Immature natural killer cell (primary cell): ENCODE measurements around the gene HLA-DOA. TPM values are rescaled to one million over a fixed set of nuclear protein-coding genes. Genes with fewer than 3 reads are reported as not detected.
A peak's percentile ranks its signal among the peaks of the same experiment; 100 is the strongest.

Source experiments
- DNase-seq, 3 donors: peaks; one replicate each; pipeline ENCODE4 v3.0.0; 2022; ENCODE audit warnings: mixed read lengths in 1 of 3
- H3K27ac Mint-ChIP-seq, 6 donors: one replicate each; pipeline ENCODE4 v1.8.0; 2020; ENCODE audit warnings: mixed read lengths in 6 of 6, mild to moderate bottlenecking in 5 of 6, inconsistent platforms in 4 of 6, moderate library complexity in 3 of 6
- H3K27me3 Mint-ChIP-seq, 3 donors: one replicate each; pipeline ENCODE4 v1.8.0; 2020 to 2021; ENCODE audit warnings: low read depth in 3 of 3, mild to moderate bottlenecking in 3 of 3, mixed read lengths in 3 of 3, moderate library complexity in 3 of 3, inconsistent platforms in 1 of 3
- H3K36me3 Mint-ChIP-seq, 3 donors: one replicate each; pipeline ENCODE4 v1.8.0; 2020; ENCODE audit warnings: mixed read lengths in 3 of 3, inconsistent platforms in 2 of 3, mild to moderate bottlenecking in 2 of 3
- H3K4me1 Mint-ChIP-seq, 2 donors: one replicate each; pipeline ENCODE4 v1.8.0; 2020; ENCODE audit warnings: inconsistent platforms in 2 of 2, mild to moderate bottlenecking in 2 of 2, mixed read lengths in 2 of 2, moderate library complexity in 1 of 2
- H3K4me3 Mint-ChIP-seq, 5 donors: one replicate each; pipeline ENCODE4 v1.8.0; 2020; ENCODE audit warnings: mild to moderate bottlenecking in 5 of 5, mixed read lengths in 5 of 5, inconsistent platforms in 3 of 5, moderate library complexity in 3 of 5
- H3K9me3 Mint-ChIP-seq, 6 donors: one replicate each; pipeline ENCODE4 v1.8.0; 2020; ENCODE audit warnings: mild to moderate bottlenecking in 6 of 6, mixed read lengths in 6 of 6, inconsistent platforms in 4 of 6, moderate library complexity in 3 of 6
- polyA plus RNA-seq, 3 donors: library from polyadenylated mRNA; unstranded; fragments of 300-500 nt; fragmentation: Illumina TruSeq; gene quantifications; one replicate each; pipeline ENCODE4 v1.2.3, GENCODE V29; 2021

Gene HLA-DOA
- polyA plus RNA-seq, 3 donors from 2014 or later, result 0.37 to 5.2 (median 2.8) TPM

- H3K9me3 Mint-ChIP-seq, result peaks cover 0 to 2% (median 0%) of the 10 kb centered on the region in 6 donors
- peaks cover 58 to 65% of the 10 kb centered on the region in 2 donors for H3K4me1 Mint-ChIP-seq
- peak overlapping the region; percentile 92 to 99 (median 95) for H3K4me3 Mint-ChIP-seq
- peak overlapping the region; percentile 98 to 100 (median 100) for H3K27ac Mint-ChIP-seq
- peak; percentile 99 to 100 (median 100) for DNase-seq
- H3K36me3 Mint-ChIP-seq, result peaks cover 36 to 49% (median 44%) of the 10 kb centered on the region in 3 donors
- peaks cover 48 to 64% (median 64%) of the 10 kb centered on the region in 3 donors for H3K27me3 Mint-ChIP-seq
These were observed 37.6 kb downstream of the HLA-DOA start for GRCh38 chr6:32971581-32972352.

DNA sequence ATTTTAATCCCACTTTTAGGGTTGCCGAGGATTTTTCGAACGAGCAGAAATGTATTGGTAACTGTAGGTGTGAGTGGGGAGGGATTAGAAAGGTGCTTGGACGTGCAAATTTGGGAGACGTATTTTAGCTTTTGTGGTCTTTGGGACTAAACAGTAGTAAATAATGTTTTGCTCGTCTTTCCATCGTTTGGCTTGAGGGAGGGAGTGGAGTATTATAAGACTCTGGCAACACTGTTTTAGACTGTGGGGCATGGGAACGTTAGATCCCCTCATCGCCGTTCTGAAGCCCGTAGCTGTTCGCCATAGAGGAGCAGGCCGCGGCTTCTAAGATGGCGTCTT lies 38.2 kb downstream of the HLA-DOA start:
- Mint-ChIP-seq H3K4me1 (peaks cover 58 to 64% of the 10 kb centered on the region in 2 donors), H3K27me3 (peaks cover 48 to 64% (median 63%) of the 10 kb centered on the region in 3 donors), H3K4me3 (peak overlapping the region; percentile 92 to 99 (median 95)), H3K9me3 (peaks cover 0 to 2% (median 0%) of the 10 kb centered on the region in 6 donors), H3K27ac (peak overlapping the region; percentile 98 to 100 (median 100)), H3K36me3 (peaks cover 30 to 43% (median 40%) of the 10 kb centered on the region in 3 donors)
- no peak for DNase-seq

GRCh38 chr6:32970413-32971241 lies 38.8 kb downstream of the HLA-DOA start:
- H3K4me3 Mint-ChIP-seq, result peak overlapping the region; percentile 92 to 99 (median 95)
- peaks cover 24 to 37% (median 34%) of the 10 kb centered on the region in 3 donors for H3K36me3 Mint-ChIP-seq
- H3K4me1 Mint-ChIP-seq, result peaks cover 58 to 64% of the 10 kb centered on the region in 2 donors
- peaks cover 0 to 2% (median 0%) of the 10 kb centered on the region in 6 donors for H3K9me3 Mint-ChIP-seq
- DNase-seq, result peak; percentile 69 to 73 (median 69)
- H3K27ac Mint-ChIP-seq, result peak overlapping the region; percentile 98 to 100 (median 100)
- H3K27me3 Mint-ChIP-seq, result peaks cover 47 to 64% (median 62%) of the 10 kb centered on the region in 3 donors

DNA sequence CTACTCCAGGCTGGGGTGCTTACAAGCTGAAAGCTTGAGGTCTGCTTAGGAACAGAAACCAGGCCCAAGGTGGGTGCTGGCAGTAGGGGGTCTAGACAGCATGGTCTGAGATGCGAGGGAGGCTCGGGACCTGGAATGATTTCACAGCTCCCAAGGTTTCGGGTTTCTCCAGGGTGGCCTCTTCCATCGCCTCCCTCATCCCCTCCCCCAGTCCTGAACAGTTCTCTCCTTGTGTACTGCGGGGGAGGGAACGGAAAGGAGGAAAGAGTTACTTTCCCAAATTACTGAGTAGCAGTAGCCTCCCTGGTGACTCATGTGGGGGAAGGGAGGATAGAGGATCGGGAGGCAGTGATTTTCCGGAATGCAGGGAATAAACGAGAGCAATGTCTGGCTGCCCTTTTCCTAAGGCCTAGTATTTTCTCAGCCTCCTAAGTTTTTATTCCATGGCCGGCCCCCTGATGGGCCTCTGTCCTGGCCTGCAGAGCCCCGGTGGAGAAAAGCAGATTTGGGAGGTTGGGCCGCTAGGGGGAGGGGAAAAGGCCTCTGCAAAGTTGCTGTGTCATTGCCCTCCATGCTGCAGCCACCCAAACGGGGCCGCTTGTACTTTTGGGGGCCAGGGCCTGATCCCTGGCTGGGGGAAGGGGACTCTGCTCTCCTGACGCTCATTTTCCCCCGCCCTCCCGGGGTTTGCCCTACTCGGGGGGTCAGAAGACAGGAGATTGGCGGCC lies 39.5 kb downstream of the HLA-DOA start:
- H3K4me1 Mint-ChIP-seq, result peaks cover 58 to 60% of the 10 kb centered on the region in 2 donors
- peaks cover 0 to 2% (median 0%) of the 10 kb centered on the region in 6 donors for H3K9me3 Mint-ChIP-seq
- peak overlapping the region; percentile 92 to 99 (median 94) for H3K4me3 Mint-ChIP-seq
- DNase-seq, result peak; percentile 64 to 68 (median 67)
- H3K27ac Mint-ChIP-seq, result peak overlapping the region; percentile 94 to 100 (median 96)
- H3K36me3 Mint-ChIP-seq, result peaks cover 17 to 29% (median 26%) of the 10 kb centered on the region in 3 donors
- H3K27me3 Mint-ChIP-seq, result peaks cover 46 to 63% (median 60%) of the 10 kb centered on the region in 3 donors

DNA sequence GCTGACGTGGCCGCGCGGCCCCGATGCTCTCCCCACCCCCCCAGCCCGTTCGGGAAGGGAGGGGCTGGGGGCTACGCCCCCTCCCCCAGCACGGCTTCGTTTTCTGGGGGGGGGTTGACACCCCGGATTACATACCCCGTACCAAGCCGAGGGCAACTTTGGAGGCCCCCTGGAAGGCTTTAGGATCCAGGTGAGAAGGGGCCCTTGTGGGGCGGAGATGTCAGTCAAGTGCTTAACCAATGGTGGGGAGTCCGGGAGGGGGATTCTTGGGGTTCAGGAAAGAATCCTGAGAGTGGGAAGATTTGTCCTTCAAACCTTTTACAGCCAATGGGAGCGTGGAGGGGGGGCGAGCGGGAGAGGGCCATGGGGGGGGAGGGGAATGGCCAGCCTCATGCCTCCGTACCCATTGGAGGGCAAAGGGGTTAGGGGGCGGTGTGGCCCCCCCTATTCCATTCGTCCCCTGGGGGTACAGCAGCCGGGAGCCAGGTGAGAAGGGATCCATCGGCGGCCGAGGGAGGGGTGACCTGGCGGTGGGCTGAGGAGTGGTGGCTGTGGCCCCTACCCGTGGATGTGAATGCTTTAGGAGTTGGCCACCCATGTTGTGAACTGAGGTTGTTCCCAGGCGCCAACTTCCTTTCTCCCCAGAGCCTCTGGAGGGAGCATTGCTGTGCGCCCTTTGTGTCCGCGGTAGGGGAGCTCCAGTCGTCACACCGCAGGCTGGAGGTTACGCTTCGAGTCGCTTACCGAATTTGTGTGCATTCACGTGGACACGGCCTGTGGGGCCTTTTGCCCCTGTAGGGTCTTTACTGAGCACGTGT lies 40.3 kb downstream of the HLA-DOA start:
- H3K27ac Mint-ChIP-seq, result peak overlapping the region; percentile 94 to 100 (median 96)
- H3K9me3 Mint-ChIP-seq, result peaks cover 0 to 2% (median 0%) of the 10 kb centered on the region in 6 donors
- peaks cover 12 to 25% (median 21%) of the 10 kb centered on the region in 3 donors for H3K36me3 Mint-ChIP-seq
- H3K27me3 Mint-ChIP-seq, result peaks cover 46 to 60% (median 60%) of the 10 kb centered on the region in 3 donors
- peak; percentile 47 to 52 (median 51) for DNase-seq
- peak overlapping the region; percentile 92 to 99 (median 94) for H3K4me3 Mint-ChIP-seq
- peaks cover 53 to 57% of the 10 kb centered on the region in 2 donors for H3K4me1 Mint-ChIP-seq

DNA sequence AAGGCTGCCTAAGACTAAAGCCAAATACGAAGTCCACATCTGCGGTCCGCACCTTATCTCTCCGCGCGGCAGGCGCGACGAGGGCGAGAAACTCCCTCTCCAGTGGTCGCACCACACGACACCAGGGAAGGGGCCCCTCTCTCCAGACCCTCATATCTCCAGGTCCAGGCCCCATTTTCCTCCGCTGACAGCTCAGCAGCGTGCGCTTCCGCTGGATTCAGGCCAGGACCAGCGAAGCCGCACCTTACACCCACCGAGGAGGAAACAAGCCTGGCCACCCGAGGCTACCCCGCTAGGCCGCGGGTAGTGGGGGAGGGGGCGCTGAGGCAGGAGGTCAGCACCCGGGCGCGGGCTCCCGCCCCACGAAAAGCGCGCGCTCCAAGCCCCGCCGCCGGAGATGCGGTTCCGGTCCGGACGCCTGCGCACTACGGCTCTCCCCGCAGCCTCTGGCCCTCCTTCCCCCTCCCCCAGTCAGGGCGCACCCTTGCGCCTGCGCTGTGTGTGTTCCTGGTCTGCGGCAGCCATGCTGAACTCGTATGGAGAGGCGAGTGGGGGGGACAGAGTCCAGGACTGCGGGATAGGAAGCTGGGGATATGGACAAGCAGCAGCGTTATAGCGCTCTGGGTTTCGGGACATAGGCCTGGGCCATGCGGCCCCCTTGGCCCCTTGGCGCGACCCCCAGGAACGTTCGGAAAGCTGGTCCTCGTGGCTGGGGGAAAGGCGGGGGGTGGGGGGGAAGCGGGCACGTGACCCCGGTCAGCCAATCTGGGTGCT lies 41.1 kb downstream of the HLA-DOA start, which contains the start of gene BRD2:
TSS of gene BRD2 (plus strand) at position 502 of the 774 bp plus-strand sequence. CDS start 4,305 bp downstream, outside the sequence.
- Mint-ChIP-seq H3K9me3 (peaks cover 0 to 2% (median 0%) of the 10 kb centered on the region in 6 donors), H3K36me3 (peaks cover 6 to 17% (median 14%) of the 10 kb centered on the region in 3 donors)

GRCh38 chr6:32967151-32968091 lies 42.0 kb downstream of the HLA-DOA start:
- peak in 2 of 3 donors; percentile 41 to 44 for DNase-seq
- H3K36me3 Mint-ChIP-seq, result peaks cover 0 to 8% (median 5%) of the 10 kb centered on the region in 3 donors
- peaks cover 45 to 57% of the 10 kb centered on the region in 2 donors for H3K4me1 Mint-ChIP-seq
- H3K27ac Mint-ChIP-seq, result peak overlapping the region; percentile 90 to 100 (median 95)
- H3K4me3 Mint-ChIP-seq, result peak overlapping the region; percentile 90 to 99 (median 94)
- H3K9me3 Mint-ChIP-seq, result no peaks in the 10 kb centered on the region
- H3K27me3 Mint-ChIP-seq, result peaks cover 36 to 45% (median 44%) of the 10 kb centered on the region in 3 donors

More for the DNA sequence above, 41.1 kb downstream of the HLA-DOA start, which contains the start of gene BRD2:
- Mint-ChIP-seq H3K27ac (peak within 1 kb of the TSS; percentile 95 to 100 (median 96)), H3K27me3 (peaks cover 44 to 53% (median 53%) of the 10 kb centered on the region in 3 donors), H3K4me1 (peaks cover 47 to 57% of the 10 kb centered on the region in 2 donors), H3K4me3 (peak within 1 kb of the TSS; percentile 92 to 99 (median 94))
- DNase-seq, result peak; percentile 99

DNA sequence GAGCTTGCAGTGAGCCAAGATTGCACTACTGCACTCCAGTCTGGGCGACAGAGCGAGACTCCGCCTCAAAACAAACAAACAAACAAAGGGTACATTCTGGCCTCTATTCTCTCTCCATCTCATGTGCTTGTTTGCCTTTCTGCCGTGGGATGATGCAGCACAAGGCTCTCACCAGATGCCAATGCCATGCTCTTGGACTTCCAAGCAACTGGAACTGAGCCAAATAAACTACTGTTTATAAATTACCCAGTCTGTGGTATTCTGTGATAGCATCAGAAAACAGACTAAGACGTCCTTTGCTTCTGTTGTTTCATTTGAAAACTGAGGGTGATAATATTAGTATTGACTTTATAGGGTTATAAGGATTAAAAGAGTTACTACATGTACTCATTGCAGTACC lies 44.6 kb downstream of the HLA-DOA start:
- no peak for DNase-seq
- Mint-ChIP-seq H3K27me3 (peaks cover 12 to 21% (median 19%) of the 10 kb centered on the region in 3 donors), H3K27ac (peak overlapping the region in 4 of 6 donors; percentile 42 to 95 (median 86)), H3K4me3 (no peak overlapping the region), H3K9me3 (no peaks in the 10 kb centered on the region), H3K4me1 (peaks cover 36 to 72% of the 10 kb centered on the region in 2 donors), H3K36me3 (peaks cover 0 to 3% (median 0%) of the 10 kb centered on the region in 3 donors)

- peaks cover 0 to 3% (median 0%) of the 10 kb centered on the region in 3 donors for H3K36me3 Mint-ChIP-seq
- H3K27me3 Mint-ChIP-seq, result peaks cover 7 to 12% (median 11%) of the 10 kb centered on the region in 3 donors
- H3K27ac Mint-ChIP-seq, result peak overlapping the region in 4 of 6 donors; percentile 5 to 65 (median 44)
- peaks cover 32 to 72% of the 10 kb centered on the region in 2 donors for H3K4me1 Mint-ChIP-seq
- no peak for DNase-seq
- H3K4me3 Mint-ChIP-seq, result no peak overlapping the region
- H3K9me3 Mint-ChIP-seq, result no peaks in the 10 kb centered on the region
These were observed 45.5 kb downstream of the HLA-DOA start for GRCh38 chr6:32963866-32964265.

DNA sequence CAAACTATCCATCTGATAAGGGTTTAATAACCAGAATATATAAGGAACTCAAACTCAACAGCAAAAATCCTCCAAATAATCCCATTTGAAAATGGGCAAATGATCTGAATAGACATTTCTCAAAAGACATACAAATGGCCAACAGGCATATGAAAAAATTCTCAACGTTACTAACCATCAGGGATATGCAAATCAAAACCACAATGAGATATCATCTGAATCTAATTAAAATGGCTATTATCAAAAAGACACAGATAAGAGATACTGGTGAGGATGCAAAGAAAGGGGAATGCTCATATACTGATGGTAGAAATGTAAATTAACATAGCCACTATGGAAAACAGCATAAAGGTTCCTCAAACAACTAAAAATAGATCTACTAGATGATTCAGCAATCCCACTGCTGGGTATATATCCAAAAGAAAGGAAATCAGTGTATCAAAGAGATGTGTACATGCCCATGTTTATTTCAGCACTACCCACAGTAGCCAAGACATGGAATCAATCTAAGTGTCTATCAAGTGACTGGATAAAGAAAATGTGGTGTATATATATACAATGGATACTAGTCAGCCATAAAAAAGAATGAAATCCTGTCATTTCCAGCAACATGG lies 47.1 kb downstream of the HLA-DOA start:
- H3K4me3 Mint-ChIP-seq, result no peak overlapping the region
- H3K27ac Mint-ChIP-seq, result peak overlapping the region in 2 of 6 donors; percentile 58 to 60
- peaks cover 26 to 65% of the 10 kb centered on the region in 2 donors for H3K4me1 Mint-ChIP-seq
- DNase-seq, result no peak
- H3K9me3 Mint-ChIP-seq, result no peaks in the 10 kb centered on the region
- no peaks in the 10 kb centered on the region for H3K27me3 Mint-ChIP-seq
- peaks cover 0 to 5% (median 3%) of the 10 kb centered on the region in 3 donors for H3K36me3 Mint-ChIP-seq
